Stimulated activated CD8-positive, alpha-beta memory T cell treated with anti-CD3 and anti-CD28 coated beads, Interleukin-7, amount 100 ng/mL, for 1 hour (primary cell): ENCODE results near the gene SH3TC1.

Experiments
- DNase-seq, 2 donors: peaks; one replicate each; pipeline ENCODE4 v3.0.0-alpha.2; 2020; ENCODE audit warnings: low read depth in 2 of 2

Gene SH3TC1

DNA sequence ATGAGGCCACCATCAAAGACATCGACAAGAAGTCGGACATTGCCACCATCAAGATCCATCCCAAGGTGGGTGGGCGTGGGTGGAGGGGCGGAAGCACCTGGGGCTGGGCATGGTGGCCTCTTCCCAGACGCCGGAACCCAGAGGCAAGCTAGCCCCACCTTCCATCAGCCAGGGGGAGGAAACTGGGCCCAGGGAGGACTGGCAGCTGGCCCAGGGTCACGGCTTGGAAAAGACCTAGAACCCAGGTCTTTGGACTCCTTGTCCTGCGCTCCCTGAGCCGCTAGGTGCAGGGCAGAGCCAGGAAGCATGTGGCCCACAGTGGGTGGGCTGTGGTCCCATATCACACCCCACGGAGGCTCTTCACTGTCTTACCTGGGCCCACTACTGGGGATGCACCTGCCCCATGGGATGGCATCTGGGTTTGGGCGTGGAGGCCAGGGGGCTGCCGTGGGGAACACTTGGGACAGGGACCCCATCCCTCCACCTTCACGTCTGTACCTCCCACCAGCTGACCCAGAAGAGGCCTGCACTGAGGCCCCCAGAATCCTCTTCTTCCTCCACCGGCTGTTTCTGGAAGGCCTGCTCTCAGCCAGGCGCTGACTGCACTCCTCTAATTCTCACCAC lies 87.7 kb downstream of the SH3TC1 start:
- DNase-seq = no peak

- DNase-seq = no peak
These were observed 88.5 kb downstream of the SH3TC1 start for GRCh38 chr4:8287343-8288280.

DNA sequence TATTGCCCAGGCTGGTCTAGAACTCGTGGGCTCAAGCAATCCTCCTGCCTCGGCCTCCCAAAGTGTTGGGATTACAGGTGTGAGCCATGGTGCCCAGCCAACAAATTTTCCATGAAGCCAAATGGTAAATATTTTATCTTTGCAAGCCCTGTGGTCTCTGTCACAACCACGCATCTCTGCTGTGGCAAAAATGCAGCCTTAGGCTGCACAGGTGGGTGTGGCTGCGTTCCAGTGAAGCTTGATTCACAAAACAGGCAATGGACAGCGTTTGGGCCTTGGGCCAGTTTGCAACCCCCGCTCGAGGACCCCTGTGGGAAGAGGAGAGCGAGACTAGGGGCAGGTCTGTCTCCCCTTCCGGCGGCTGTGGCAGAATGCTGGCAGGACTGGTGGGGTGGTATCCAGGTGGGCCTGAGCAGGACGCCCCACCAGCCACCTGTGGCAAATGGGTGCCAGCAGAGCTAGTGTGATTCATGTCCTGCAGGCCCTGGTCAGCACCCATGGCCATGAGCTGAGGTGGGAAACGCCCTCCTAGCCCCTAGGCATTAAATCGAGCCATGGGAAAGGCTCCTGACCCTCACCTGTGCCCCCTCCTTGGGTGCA lies 90.2 kb downstream of the SH3TC1 start:
- DNase-seq = no peak

DNA sequence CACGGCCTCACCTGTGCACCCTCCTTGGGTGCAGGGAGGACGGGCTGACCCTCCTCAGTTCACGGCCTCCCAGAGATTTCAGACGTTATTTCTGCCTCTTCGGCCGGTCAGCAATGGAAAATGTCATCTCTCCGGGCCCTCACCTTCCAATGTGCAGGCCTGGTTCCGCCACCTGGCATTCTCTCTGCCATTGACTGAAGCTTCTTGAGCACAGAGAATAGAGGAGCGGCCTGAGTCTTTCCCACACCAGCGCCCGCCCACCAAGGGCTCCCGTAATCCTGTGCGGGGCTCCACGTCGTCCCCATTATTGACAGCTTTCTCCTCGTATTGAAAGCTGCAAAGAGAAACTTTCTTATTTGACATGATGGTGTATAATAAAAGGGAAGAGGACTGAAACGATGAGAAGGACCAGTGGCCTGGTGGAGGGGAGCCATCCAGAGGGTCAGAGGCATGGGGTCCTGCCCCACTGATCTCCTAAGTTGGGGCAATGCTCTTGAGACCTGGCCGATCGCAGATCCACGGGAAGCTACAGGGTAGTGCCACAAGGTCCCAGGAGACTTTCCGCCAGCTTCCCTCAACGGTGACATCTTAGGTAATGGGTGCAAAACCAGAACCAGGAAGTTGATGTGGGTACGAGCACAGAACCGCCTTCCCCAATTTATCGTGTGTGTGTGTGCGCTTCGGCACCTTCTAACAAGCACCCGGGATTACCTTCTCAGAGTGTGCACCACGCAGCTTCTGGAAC lies 91.0 kb downstream of the SH3TC1 start:
- no peak for DNase-seq

DNA sequence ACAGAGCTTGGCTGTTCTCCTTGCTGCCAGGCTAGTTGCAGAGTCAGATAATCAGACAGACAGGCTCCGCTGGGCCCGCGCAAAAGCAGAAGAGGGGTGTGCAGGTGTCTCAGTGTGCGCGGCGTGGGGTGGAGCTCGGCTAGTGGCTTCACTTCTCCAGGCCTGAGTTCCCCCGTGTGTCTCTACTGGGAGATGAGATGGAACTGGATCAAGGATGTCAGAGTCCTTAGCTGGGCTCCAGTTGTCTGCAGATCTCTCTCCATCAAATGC lies 91.5 kb downstream of the SH3TC1 start:
- DNase-seq = no peak
